ENCODE data around the gene MYL9.

- no peak for TF ChIP-seq CTCF (IDR thresholded peaks at IDR 0.05 in 4 of 5, conservative IDR thresholded peaks at IDR 0.05 in 1 of 5)
- no peak for TF ChIP-seq POLR2A (IDR thresholded peaks at IDR 0.05)
These were observed 34.7 kb downstream of the MYL9 start for GRCh38 chr20:36576081-36576445.
